GM12878 (cell line): ENCODE data around the gene ABL2.

Source experiments
- USF2 ChIP-seq: IDR thresholded peaks from 2 replicates; pipeline ENCODE4 v1.6.1; 2011; ENCODE audit warnings: low read depth, low read length, improper control_type of control experiment, borderline replicate concordance
- TF ChIP-seq, protein P1 (sequence below), 3 experiments: IDR thresholded peaks in 2 of 3; conservative IDR thresholded peaks in 1 of 3; 2 replicates each; pipeline ENCODE4 v1.5.1; 2011; ENCODE audit warnings: low read depth in 3 of 3, low read length in 3 of 3, mild to moderate bottlenecking in 3 of 3, control low read depth in 2 of 3, moderate library complexity in 2 of 3, inconsistent platforms in 1 of 3, mixed read lengths in 1 of 3; ENCODE audit not compliant: control insufficient read depth in 2 of 3, insufficient read depth in 1 of 3; ENCODE audit errors: extremely low read depth in 1 of 3

DNA sequence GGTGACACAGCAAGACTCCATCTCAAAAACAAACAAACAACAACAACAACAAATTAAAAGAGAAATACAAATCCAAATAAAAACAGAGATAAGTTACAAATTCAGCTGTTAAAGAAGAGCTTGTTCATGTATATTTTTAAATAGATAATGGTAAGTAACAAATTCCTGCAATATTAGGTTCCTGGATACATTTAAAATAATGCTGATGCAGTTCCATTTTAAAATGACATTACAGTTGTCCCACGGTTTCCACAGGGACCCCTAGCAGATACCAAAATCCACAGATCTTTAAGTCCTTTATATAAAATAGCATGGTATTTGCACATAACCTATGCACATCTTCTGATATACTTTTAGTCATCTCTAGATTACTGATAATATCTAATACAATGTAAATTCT, 61.5 kb downstream of the ABL2 start:
- TF ChIP-seq, protein P1, sequence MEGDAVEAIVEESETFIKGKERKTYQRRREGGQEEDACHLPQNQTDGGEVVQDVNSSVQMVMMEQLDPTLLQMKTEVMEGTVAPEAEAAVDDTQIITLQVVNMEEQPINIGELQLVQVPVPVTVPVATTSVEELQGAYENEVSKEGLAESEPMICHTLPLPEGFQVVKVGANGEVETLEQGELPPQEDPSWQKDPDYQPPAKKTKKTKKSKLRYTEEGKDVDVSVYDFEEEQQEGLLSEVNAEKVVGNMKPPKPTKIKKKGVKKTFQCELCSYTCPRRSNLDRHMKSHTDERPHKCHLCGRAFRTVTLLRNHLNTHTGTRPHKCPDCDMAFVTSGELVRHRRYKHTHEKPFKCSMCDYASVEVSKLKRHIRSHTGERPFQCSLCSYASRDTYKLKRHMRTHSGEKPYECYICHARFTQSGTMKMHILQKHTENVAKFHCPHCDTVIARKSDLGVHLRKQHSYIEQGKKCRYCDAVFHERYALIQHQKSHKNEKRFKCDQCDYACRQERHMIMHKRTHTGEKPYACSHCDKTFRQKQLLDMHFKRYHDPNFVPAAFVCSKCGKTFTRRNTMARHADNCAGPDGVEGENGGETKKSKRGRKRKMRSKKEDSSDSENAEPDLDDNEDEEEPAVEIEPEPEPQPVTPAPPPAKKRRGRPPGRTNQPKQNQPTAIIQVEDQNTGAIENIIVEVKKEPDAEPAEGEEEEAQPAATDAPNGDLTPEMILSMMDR (IDR thresholded peaks at IDR 0.05 in 2 of 3, conservative IDR thresholded peaks at IDR 0.05 in 1 of 3; ENCODE audit: control insufficient read depth in 2 of 3, extremely low read depth in 1 of 3, insufficient read depth in 1 of 3, low read depth in 3 of 3, low read length in 3 of 3), result no peak
- no peak for TF ChIP-seq USF2
